Measurements from ENCODE around the gene CRTC3.
"Not testable (repeated sequence)": the region's sequence is repeated elsewhere in the genome, so short reads cannot be mapped to it uniquely, and the experiment has no call there.

CRTC3 gene

DNA sequence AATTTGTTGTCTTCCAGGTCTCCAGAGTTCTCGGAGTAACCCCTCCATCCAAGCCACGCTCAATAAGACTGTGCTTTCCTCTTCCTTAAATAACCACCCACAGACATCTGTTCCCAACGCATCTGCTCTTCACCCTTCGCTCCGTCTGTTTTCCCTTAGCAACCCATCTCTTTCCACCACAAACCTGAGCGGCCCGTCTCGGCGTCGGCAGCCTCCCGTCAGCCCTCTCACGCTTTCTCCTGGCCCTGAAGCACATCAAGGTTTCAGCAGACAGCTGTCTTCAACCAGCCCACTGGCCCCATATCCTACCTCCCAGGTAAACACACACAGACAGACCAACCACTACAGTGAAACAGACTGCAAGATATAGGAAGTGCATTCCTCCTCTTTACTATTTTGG lies 99.5 kb downstream of the CRTC3 start:
- no peak for DNase-seq

DNA sequence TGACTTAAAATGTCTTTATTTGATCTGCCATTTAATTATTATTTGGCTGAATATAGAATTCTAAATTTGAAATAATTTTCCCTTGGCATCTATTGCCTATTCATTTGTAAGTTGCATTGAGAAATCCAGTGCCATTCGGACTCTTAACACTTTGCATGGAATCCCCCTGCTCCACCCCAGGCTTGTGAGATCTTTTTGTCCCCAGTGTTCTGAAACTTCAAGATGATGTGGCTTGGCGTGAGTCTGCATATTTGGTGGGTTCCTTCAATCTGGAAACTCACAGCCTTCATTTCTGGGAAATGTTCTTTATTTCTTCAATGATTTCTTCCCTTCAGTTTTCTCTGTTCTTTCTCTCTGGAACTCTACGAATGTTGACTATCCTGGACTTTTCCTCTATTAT lies 103.6 kb downstream of the CRTC3 start:
- no peak for DNase-seq

- not testable (repeated sequence) for DNase-seq
Observed at GRCh38 chr15:90636993-90637392, 107.3 kb downstream of the CRTC3 start.

DNA sequence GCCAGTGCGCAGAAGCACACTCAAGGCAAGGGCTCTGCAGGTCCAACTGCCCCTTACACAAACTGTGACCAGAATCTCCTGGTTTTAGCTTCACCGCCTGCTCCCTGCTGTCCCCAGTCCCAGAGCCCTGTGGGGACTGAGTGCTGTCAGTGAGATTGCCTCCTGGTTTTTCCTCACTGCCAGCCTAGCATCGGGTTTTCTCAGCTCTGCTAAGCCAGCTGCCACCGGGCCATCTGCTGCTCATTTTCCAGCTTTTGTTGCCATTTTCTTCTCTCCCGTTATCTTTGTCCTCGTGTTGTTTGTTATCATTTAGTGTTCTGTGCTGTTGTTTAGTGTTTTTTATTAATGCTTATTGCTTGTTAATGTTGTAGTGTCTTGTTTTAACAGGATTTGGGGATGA lies 108.0 kb downstream of the CRTC3 start:
- no peak for DNase-seq

DNA sequence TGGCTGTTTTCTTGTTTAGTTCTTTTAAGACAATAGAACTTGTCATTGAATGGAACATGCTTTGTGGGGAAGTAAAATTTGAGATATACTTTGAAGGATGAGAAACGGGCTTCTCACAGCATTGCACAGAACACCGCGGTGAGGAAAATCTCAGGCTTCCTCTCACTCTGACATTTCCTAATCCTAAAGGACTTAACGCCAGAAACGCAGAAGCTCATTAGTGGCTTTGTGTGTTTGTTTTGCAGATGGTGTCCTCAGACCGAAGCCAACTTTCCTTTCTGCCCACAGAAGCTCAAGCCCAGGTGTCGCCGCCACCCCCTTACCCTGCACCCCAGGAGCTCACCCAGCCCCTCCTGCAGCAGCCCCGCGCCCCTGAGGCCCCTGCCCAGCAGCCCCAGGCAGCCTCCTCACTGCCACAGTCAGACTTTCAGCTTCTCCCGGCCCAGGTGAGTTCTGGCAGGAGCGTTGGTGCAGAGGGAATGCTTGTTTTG lies 108.5 kb downstream of the CRTC3 start:
- no peak for DNase-seq

- no peak for DNase-seq
Observed at GRCh38 chr15:90638963-90639362, 109.2 kb downstream of the CRTC3 start.

- no peak for DNase-seq
Observed at GRCh38 chr15:90640862-90641261, 111.1 kb downstream of the CRTC3 start.

- DNase-seq, result no peak
Observed at GRCh38 chr15:90641581-90642463, 112.1 kb downstream of the CRTC3 start.

- DNase-seq, result no peak
Observed at GRCh38 chr15:90642464-90643300, 113.0 kb downstream of the CRTC3 start.

DNA sequence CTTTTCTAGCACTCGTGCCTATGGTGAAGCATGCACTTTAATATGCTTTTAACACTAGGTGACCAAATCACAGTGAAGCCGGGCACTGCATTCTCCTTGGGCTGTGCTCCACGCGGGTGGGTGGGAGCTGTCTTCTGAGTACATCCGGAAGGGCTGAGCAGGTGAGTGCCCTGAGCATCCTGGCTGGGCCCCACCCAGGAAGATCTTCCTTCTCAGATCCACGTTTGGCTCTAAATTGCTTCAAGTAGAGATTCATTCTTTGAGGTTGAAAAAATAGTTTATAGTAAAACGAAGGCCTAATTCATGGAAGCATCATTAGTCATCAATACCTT lies 113.5 kb downstream of the CRTC3 start:
- DNase-seq, result no peak

- DNase-seq, result no peak
Observed at GRCh38 chr15:90644526-90644925, 114.8 kb downstream of the CRTC3 start.

DNA sequence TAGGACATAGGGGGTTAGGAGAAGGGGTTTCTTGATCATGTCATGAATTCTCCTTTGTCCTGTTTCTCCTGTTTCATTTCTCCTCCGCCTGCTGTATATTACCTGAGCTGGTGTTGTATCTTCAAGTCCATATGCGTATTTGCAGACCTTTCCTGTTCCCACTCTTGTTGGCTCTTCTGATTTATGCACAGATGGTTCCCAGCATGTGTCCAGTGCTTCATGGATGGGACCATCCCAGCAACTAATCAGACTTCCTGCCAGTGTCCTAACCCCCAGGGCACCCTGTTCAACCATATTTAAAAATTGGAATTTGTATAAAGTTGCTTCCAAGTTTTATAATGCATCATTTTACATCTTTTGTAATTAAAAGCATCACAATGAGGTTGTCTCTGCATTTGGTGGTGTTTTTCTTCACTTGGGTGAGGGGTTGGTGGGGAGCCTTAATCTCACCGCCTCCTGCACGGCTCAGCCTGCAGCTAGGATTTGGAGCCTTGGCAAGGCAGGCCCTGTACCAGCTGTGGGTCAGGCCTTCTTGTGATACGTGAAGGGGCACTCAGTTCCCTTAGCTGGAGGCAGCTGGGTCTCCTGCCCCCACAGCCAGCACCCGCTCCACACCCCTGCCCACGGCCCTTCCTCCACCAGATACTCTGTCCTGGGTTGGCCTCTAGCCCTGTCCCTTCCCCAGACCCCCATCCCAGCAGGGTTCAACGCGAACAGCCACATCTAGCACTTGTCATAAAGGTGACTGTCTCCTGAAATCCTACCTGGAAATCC lies 115.4 kb downstream of the CRTC3 start:
- DNase-seq, result no peak

GRCh38 chr15:90645873-90646575 lies 116.3 kb downstream of the CRTC3 start:
- no peak for DNase-seq

DNA sequence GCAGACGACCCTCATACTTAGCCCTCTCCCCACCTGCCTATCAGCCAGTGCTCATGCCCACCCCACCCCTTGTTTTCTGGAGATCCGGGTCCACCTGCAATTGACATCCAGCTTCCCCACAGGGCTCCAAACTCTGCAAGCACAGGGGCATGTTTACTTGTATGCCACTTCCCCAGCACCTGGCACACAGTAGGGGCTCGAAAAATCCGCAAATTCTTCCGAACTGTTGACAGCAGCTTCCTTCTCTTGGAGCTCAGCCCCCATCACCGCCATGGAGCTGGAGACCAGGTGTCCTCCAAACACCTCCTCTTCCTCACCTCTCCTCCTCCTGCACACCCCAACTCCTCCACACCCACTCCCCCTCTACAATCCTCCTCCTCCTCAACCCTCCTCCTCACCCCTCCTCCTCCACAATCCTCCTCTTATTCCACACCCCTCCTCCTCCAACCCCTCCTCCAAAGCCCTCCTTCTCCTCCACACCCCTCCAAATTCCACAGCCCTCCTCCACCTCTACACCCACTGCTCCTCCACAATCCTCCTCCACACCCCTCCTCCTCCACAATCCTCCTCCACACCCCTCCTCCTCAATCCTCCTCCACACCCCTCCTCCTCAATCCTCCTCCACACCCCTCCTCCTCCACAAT lies 117.1 kb downstream of the CRTC3 start:
- DNase-seq, result no peak

DNA sequence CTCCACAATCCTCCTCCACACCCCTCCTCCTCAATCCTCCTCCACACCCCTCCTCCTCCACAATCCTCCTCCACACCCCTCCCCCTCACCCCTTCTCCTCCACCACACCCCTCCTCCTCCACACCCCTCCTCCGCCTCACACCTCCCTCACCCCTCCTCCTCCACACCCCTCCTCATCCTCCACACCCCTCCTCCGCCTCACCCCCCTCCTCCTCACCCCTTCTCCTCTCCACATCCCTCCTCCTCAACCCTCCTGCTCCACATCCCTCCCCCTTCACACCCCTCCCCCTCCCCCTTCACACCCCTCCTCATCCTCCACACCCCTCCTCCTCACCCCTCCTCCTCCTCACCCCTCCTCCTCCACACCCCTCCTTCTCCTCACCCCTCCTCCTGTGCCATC lies 117.6 kb downstream of the CRTC3 start:
- DNase-seq, result no peak

DNA sequence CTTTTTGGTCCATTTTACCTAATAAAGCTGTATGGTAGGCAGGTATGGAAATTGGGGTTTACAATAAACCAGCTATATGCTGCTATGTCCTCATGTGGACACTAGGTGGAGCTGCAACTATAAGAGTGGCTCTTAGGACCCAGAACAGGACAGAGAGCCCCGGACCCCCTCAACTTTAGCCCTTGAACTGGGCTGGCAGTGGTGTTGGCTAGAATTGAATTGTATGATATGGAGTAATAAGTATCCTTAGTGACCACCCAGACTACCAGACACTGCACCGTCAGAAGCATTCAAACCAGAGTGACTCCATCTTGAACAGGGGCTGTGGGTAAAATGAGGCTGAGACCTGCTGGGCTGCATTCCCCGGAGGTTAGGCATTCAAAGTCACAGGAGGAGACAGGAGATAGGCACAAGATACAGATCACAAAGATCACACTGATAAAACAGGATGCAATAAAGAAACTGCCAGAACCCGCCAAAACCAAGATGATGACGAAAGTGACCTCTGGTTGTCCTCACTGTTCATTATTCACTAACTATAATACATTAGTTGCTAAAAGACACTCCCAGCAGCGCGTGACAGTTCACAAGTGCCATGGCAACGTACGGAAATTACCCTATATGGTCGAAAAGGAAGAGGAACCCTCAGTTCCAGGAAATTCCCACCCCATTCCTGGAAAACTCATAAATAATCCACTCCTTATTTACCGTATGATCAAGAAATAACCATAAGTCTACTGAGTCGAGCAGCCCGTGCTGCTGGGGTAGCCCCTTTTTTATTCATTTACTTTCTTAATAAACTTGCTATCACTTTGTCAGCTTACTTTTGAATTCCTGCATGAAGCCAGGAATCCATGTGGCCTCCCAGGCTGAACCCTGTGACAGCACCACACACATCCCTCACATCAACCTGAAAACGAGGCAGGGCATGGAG lies 118.7 kb downstream of the CRTC3 start:
- DNase-seq, result no peak

DNA sequence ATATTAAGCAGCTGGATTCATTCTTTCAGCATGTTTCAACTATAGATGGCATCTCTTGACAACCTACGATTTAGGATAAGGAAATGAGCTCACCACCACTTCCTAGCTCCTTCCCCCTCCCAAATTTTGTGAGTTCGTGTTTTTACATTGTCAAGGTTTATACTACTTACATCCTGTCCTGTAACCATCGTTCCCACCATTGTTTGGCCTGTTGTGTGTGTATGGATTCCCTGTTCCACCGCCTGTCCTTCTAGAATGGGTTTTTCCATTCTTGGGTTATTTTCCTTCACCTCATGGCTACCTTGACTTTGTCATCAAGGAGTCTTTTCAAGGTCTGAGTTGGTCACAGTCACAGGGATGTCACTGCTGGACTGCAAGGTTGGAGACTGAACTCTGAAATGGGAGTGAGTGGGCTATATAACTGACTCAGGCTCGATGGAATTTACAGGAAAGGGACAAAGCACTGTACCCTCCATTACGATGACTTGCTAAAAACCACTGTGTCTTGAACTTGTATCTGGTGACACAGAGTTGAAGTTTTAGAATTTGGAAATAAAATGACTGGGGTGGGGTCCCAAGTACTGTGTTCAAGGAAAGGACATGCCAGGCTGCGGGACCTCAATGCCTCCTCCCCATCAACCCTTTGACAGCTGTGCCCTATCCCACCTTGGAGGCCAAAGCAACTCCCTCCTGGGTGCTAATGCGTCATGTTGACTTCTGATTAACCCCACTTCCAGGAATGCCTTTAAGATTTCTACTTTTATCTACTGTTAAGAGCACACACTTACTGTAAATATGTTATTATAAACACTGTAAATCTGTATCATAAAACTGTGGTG lies 120.6 kb downstream of the CRTC3 start:
- DNase-seq, result no peak

GRCh38 chr15:90650956-90651689 lies 121.4 kb downstream of the CRTC3 start:
- no peak for DNase-seq

Measured in DMS79 (cell line).